Keratinocyte (primary cell): Measurements from ENCODE around the gene NHERF2. TPM values are rescaled to one million over a fixed set of nuclear protein-coding genes. Genes with fewer than 3 reads are reported as not detected.

Source experiments
- DNase-seq: peaks from one replicate; pipeline ENCODE4 v3.0.0-alpha.2; 2011; ENCODE audit warnings: low read depth, missing footprints, low spot score
- FAIRE-seq: peaks from 2 replicates; lab custom pipeline; 2011; peaks lifted over from hg19 to GRCh38; lab: Jason Lieb, UNC
- H2AFZ ChIP-seq: 2 replicates; pipeline ENCODE4 v1.6.0; 2012; ENCODE audit warnings: low read length, control low read depth, inconsistent platforms; ENCODE audit not compliant: control insufficient read depth
- H3K27ac ChIP-seq: 2 replicates; pipeline ENCODE4 v1.5.1; 2011; ENCODE audit warnings: low read length; ENCODE audit not compliant: control insufficient read depth, insufficient read depth
- H3K27me3 ChIP-seq: 3 replicates; pipeline ENCODE4 v1.6.0; 2011; ENCODE audit warnings: low read length; ENCODE audit not compliant: control insufficient read depth, insufficient read depth; ENCODE audit errors: extremely low read depth
- H3K36me3 ChIP-seq, 2 experiments: 2 replicates in 1 of 2; 3 replicates in 1 of 2; pipeline ENCODE4 v1.5.1; 2011; ENCODE audit warnings: low read length in 2 of 2, mild to moderate bottlenecking in 1 of 2; ENCODE audit not compliant: control insufficient read depth in 2 of 2, insufficient read depth in 2 of 2; ENCODE audit errors: extremely low read depth in 1 of 2
- H3K4me1 ChIP-seq: 3 replicates; pipeline ENCODE4 v1.5.1; 2011; ENCODE audit warnings: low read length; ENCODE audit not compliant: control insufficient read depth, insufficient read depth; ENCODE audit errors: extremely low read depth
- H3K4me2 ChIP-seq: 3 replicates; pipeline ENCODE4 v1.6.0; 2011; ENCODE audit warnings: low read depth, low read length; ENCODE audit not compliant: control insufficient read depth, insufficient read depth; ENCODE audit errors: extremely low read depth
- H3K4me3 ChIP-seq, 3 experiments: fragments of 200-600 bp in 1 of 3; sonication (generic) in 1 of 3; 2 replicates in 2 of 3; 3 replicates in 1 of 3; pipeline ENCODE4 v1.5.1; 2011 to 2016; ENCODE audit warnings: low read length in 3 of 3, mild to moderate bottlenecking in 3 of 3, control low read depth in 2 of 3, inconsistent platforms in 1 of 3, low read depth in 1 of 3, mixed read lengths in 1 of 3, mixed run types in 1 of 3, moderate library complexity in 1 of 3; ENCODE audit not compliant: control insufficient read depth in 2 of 3, insufficient read depth in 2 of 3; ENCODE audit errors: extremely low read depth in 1 of 3
- H3K79me2 ChIP-seq: 2 replicates; pipeline ENCODE4 v1.6.0; 2012; ENCODE audit warnings: low read length; ENCODE audit not compliant: control insufficient read depth, insufficient read depth
- H3K9ac ChIP-seq: 3 replicates; pipeline ENCODE4 v1.6.0; 2011; ENCODE audit warnings: low read length; ENCODE audit not compliant: control insufficient read depth, insufficient read depth; ENCODE audit errors: extremely low read depth
- H3K9me1 ChIP-seq: 3 replicates; pipeline ENCODE4 v1.6.0; 2011; ENCODE audit warnings: low read length; ENCODE audit not compliant: control insufficient read depth, insufficient read depth; ENCODE audit errors: extremely low read depth
- H3K9me3 ChIP-seq: 2 replicates; pipeline ENCODE4 v1.5.1; 2012; ENCODE audit warnings: low read depth, low read length; ENCODE audit not compliant: control insufficient read depth
- H4K20me1 ChIP-seq: 3 replicates; pipeline ENCODE4 v1.6.0; 2011; ENCODE audit warnings: low read length; ENCODE audit not compliant: control insufficient read depth, insufficient read depth; ENCODE audit errors: extremely low read depth
- EZH2 ChIP-seq: IDR thresholded peaks from one replicate; pipeline ENCODE4 v1.6.1; 2012; ENCODE audit warnings: inconsistent platforms, mild to moderate bottlenecking, low read length, moderate library complexity
- dilution Hi-C: fragments of 300-500 bp; cut with MboI; formaldehyde crosslinking; loops from one replicate; pipeline ENCODE4 v1.7.0; 2020; ENCODE audit warnings: low sequenced_read_pairs; ENCODE audit not compliant: extremely low pct_ligation_motif_present
- polyA plus RNA-seq, 5 experiments: library from polyadenylated mRNA; depleted of rRNA in 3 of 5; stranded (reverse) in 3 of 5; stranded (forward) in 1 of 5; unstranded in 1 of 5; fragments of >200 nt; gene quantifications; 1 replicate in 1 of 5; 2 replicates in 3 of 5; 3 replicates in 1 of 5; pipeline versions ENCODE4 v1.2.1 to v1.2.3, GENCODE V29; 2011 to 2012; ENCODE audit warnings: missing spikeins in 2 of 5, low read depth in 1 of 5, low replicate concordance in 1 of 5
- TF ChIP-seq, protein P1 (sequence below), 3 experiments: IDR thresholded peaks in 1 of 3; conservative IDR thresholded peaks in 1 of 3; optimal IDR thresholded peaks in 1 of 3; 2 replicates in 2 of 3; 3 replicates in 1 of 3; pipeline versions ENCODE3 to v1.5.1; 2011; ENCODE audit warnings: low read length in 3 of 3, mild to moderate bottlenecking in 3 of 3, moderate library complexity in 2 of 3, control low read depth in 1 of 3, inconsistent platforms in 1 of 3; ENCODE audit not compliant: insufficient read depth in 2 of 3; ENCODE audit errors: extremely low read depth in 1 of 3

Gene NHERF2
- polyA plus RNA-seq, 1 donor (not counting 4 experiments of a cell fraction or from before 2014, with no cell fraction given): 5.9 TPM

DNA sequence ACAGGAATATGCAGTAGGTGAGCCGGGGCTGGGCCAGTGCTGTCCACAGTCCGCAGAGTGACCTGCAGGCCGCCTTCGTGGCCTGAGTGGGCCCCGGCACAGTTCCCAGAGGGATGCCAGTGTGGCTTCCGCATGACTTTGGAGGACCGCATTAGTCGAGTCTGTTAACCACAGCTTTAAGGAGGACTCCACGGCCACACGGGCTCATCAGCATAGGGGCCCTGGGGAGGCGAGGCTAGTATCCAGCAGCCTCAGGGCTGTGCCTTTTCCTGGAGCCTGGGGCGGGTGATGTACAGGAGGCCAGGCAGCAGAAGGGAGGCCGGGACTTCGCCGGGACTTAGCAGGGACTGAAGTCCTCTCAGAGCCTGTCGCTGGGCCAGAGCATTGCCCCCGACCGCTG lies 34.3 kb downstream of the NHERF2 start:
- TF ChIP-seq, protein P1, sequence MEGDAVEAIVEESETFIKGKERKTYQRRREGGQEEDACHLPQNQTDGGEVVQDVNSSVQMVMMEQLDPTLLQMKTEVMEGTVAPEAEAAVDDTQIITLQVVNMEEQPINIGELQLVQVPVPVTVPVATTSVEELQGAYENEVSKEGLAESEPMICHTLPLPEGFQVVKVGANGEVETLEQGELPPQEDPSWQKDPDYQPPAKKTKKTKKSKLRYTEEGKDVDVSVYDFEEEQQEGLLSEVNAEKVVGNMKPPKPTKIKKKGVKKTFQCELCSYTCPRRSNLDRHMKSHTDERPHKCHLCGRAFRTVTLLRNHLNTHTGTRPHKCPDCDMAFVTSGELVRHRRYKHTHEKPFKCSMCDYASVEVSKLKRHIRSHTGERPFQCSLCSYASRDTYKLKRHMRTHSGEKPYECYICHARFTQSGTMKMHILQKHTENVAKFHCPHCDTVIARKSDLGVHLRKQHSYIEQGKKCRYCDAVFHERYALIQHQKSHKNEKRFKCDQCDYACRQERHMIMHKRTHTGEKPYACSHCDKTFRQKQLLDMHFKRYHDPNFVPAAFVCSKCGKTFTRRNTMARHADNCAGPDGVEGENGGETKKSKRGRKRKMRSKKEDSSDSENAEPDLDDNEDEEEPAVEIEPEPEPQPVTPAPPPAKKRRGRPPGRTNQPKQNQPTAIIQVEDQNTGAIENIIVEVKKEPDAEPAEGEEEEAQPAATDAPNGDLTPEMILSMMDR (optimal IDR thresholded peaks at IDR 0.05 in 1 of 3, IDR thresholded peaks at IDR 0.05 in 1 of 3, conservative IDR thresholded peaks at IDR 0.05 in 1 of 3; ENCODE audit: extremely low read depth in 1 of 3, insufficient read depth in 2 of 3, low read length in 3 of 3): no peak
- no peak for TF ChIP-seq EZH2
- Histone ChIP-seq H4K20me1 (peaks cover 4% of the 10 kb centered on the region), H3K27ac (no peak overlapping the region), H3K79me2 (no peaks in the 10 kb centered on the region), H3K9me1 (no peaks in the 10 kb centered on the region), H3K4me1 (no peaks in the 10 kb centered on the region), H2AFZ (no peak overlapping the region), H3K4me3 (no peak overlapping the region), H3K9ac (no peak overlapping the region), H3K4me2 (no peak overlapping the region), H3K9me3 (no peaks in the 10 kb centered on the region), H3K36me3 (peaks cover 13 to 30% of the 10 kb centered on the region in 2 experiments), H3K27me3 (no peaks in the 10 kb centered on the region)
- dilution Hi-C loops: no loop called here
- DNase-seq (no peak), FAIRE-seq (no peak)

DNA sequence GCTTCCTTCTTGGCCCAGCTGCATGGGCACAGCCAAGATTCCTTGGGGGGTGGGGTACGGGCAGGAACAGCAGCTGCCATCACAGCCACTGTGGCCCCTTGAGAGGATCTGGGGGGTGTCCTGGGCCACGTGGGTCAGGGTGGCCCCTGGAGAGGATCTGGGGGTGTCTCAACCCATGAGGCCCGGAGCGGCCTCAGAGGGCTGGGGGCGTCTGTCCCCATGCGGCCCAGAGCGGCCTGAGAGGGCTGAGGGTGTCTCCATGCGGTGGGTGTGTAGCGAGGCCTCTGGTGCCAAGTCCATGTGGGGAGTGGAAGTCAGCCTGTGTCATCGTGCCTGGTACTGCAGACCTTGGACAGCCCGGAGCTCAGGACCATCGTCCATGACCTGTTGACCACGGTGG lies 34.8 kb downstream of the NHERF2 start:
- FAIRE-seq (no peak), DNase-seq (no peak)
- Histone ChIP-seq H3K9me3 (no peaks in the 10 kb centered on the region), H4K20me1 (peaks cover 4% of the 10 kb centered on the region), H3K4me3 (no peak overlapping the region), H3K36me3 (peaks cover 18 to 30% of the 10 kb centered on the region in 2 experiments), H3K4me1 (no peaks in the 10 kb centered on the region), H3K27ac (no peak overlapping the region), H2AFZ (no peak overlapping the region), H3K9me1 (no peaks in the 10 kb centered on the region), H3K27me3 (no peaks in the 10 kb centered on the region), H3K4me2 (no peak overlapping the region), H3K9ac (no peak overlapping the region), H3K79me2 (no peaks in the 10 kb centered on the region)
- no peak for TF ChIP-seq EZH2
- TF ChIP-seq, protein P1 (optimal IDR thresholded peaks at IDR 0.05 in 1 of 3, IDR thresholded peaks at IDR 0.05 in 1 of 3, conservative IDR thresholded peaks at IDR 0.05 in 1 of 3; ENCODE audit: extremely low read depth in 1 of 3, insufficient read depth in 2 of 3, low read length in 3 of 3): no peak
- dilution Hi-C loops: no loop called here
